Measurements from ENCODE around the gene DPPA5.

DNA sequence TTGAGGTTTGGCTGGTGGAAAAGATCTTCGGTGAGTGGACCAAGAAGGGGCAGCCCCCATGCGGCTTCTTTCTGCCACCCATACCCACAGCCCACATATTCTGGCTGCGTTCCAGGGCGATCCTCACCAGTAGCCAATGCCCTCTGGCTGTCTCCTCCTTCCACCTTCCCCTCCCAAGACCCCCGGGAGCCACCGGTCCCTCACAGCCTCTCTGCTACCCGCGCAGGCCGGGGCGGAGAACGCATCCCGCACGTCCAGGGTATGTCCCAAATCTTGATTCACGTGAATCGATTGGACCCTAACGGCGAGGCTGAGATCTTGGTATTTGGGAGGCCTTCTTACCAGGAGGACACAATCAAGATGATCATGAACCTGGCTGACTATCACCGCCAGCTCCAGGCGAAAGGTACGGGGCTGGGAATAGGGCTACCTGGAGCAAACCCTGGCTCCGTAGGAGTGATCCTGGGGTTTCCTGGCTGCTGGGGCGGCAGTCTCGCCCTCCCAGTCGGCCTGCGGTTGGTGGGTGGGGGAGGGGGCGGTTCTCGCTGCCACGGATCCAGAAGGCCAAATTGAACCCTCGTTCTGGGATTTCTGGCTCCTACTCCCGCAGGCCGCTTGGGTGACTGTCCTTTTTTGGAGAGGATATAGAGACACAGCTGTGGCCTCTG, 8.9 kb upstream of the DPPA5 start:
- TF ChIP-seq, protein P1, sequence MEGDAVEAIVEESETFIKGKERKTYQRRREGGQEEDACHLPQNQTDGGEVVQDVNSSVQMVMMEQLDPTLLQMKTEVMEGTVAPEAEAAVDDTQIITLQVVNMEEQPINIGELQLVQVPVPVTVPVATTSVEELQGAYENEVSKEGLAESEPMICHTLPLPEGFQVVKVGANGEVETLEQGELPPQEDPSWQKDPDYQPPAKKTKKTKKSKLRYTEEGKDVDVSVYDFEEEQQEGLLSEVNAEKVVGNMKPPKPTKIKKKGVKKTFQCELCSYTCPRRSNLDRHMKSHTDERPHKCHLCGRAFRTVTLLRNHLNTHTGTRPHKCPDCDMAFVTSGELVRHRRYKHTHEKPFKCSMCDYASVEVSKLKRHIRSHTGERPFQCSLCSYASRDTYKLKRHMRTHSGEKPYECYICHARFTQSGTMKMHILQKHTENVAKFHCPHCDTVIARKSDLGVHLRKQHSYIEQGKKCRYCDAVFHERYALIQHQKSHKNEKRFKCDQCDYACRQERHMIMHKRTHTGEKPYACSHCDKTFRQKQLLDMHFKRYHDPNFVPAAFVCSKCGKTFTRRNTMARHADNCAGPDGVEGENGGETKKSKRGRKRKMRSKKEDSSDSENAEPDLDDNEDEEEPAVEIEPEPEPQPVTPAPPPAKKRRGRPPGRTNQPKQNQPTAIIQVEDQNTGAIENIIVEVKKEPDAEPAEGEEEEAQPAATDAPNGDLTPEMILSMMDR (IDR thresholded peaks at IDR 0.05), result no peak
- TF ChIP-seq POLR2A (IDR thresholded peaks at IDR 0.05), result no peak
